ENCODE results near the gene ZNF212.

The ZNF212 gene

GRCh38 chr7:149277871-149278270 lies 38.4 kb downstream of the ZNF212 start:
- TF ChIP-seq CTCF (IDR thresholded peaks at IDR 0.05; ENCODE audit: extremely low read depth, missing control alignments), result no peak
- no peak for DNase-seq (ENCODE audit: low spot score)

- DNase-seq (ENCODE audit: low spot score), result no peak
- TF ChIP-seq CTCF (IDR thresholded peaks at IDR 0.05; ENCODE audit: extremely low read depth, missing control alignments), result no peak
Measured at GRCh38 chr7:149278396-149278795, 38.9 kb downstream of the ZNF212 start.

GRCh38 chr7:149279111-149279743 lies 39.8 kb downstream of the ZNF212 start:
- DNase-seq (ENCODE audit: low spot score), result no peak
- TF ChIP-seq CTCF (IDR thresholded peaks at IDR 0.05; ENCODE audit: extremely low read depth, missing control alignments), result no peak

GRCh38 chr7:149280151-149280550 lies 40.7 kb downstream of the ZNF212 start:
- TF ChIP-seq CTCF (IDR thresholded peaks at IDR 0.05; ENCODE audit: extremely low read depth, missing control alignments), result no peak
- DNase-seq (ENCODE audit: low spot score), result no peak

GRCh38 chr7:149280661-149281507 lies 41.4 kb downstream of the ZNF212 start:
- TF ChIP-seq CTCF (IDR thresholded peaks at IDR 0.05; ENCODE audit: extremely low read depth, missing control alignments), result no peak
- no peak for DNase-seq (ENCODE audit: low spot score)

GRCh38 chr7:149281508-149282330 lies 42.3 kb downstream of the ZNF212 start:
- no peak for TF ChIP-seq CTCF (IDR thresholded peaks at IDR 0.05; ENCODE audit: extremely low read depth, missing control alignments)
- no peak for DNase-seq (ENCODE audit: low spot score)

- no peak for DNase-seq (ENCODE audit: low spot score)
- TF ChIP-seq CTCF (IDR thresholded peaks at IDR 0.05; ENCODE audit: extremely low read depth, missing control alignments), result no peak
Measured at GRCh38 chr7:149282331-149282655, 42.8 kb downstream of the ZNF212 start.
